ENCODE measurements around the gene BYSL.
A peak's percentile ranks its signal among the peaks of the same experiment; 100 is the strongest.
"Not testable (repeated sequence)": the region's sequence is repeated elsewhere in the genome, so short reads cannot be mapped to it uniquely, and the experiment has no call there.

BYSL gene

DNA sequence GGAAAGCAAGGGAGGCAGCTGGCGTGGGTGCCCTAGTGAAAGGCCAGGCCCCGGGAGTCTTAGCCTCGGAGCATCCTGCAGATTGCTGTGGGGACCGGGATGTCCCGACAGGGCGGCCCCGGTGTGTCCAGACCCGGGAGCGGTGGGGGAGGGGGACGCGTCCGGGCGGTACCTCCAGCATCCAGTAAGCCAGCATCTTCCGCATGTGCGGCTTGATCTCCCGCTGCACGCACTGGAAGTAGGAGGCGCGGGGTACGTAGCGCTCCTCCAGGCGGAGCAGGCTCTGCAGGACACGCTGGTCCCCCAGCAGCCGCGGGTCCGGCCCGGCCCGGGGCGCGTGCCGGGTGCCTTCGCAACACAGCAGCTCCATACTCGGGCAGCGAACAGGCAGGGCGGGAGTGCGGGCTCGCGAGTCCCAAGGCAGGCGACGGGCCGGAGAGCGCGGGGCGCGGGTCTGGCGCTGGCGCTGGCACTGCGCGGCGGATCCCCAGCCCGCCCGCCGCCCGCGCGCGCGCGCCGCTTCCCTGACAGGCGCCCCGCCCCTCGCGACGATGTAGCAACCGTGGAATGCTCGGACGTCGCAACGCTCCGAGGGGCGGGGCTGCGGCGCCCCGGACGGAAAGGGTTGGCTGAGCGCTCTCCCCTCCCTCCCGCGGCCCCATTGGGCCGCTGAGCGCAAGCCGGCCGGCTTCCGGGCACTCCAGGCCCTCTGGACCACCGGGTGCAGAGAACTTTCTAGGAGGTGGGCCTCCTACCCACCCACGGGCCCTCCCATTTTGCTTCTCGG, 20.2 kb downstream of the BYSL start, which contains the start of gene CCND3:
TSS of gene CCND3 (minus strand) at position 529 of the 787 bp plus-strand sequence. CDS start at position 370, 159 bp downstream.
- TF ChIP-seq, protein P1, sequence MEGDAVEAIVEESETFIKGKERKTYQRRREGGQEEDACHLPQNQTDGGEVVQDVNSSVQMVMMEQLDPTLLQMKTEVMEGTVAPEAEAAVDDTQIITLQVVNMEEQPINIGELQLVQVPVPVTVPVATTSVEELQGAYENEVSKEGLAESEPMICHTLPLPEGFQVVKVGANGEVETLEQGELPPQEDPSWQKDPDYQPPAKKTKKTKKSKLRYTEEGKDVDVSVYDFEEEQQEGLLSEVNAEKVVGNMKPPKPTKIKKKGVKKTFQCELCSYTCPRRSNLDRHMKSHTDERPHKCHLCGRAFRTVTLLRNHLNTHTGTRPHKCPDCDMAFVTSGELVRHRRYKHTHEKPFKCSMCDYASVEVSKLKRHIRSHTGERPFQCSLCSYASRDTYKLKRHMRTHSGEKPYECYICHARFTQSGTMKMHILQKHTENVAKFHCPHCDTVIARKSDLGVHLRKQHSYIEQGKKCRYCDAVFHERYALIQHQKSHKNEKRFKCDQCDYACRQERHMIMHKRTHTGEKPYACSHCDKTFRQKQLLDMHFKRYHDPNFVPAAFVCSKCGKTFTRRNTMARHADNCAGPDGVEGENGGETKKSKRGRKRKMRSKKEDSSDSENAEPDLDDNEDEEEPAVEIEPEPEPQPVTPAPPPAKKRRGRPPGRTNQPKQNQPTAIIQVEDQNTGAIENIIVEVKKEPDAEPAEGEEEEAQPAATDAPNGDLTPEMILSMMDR (conservative IDR thresholded peaks at IDR 0.05; ENCODE audit: control insufficient read depth, insufficient read depth, low read depth, low read length), result no peak
- peak within 1 kb of the TSS; percentile 77 for H3K4me3 ChIP-seq (ENCODE audit: control insufficient read depth, low read depth, low read length)
- no peak for DNase-seq (ENCODE audit: low read depth)

DNA sequence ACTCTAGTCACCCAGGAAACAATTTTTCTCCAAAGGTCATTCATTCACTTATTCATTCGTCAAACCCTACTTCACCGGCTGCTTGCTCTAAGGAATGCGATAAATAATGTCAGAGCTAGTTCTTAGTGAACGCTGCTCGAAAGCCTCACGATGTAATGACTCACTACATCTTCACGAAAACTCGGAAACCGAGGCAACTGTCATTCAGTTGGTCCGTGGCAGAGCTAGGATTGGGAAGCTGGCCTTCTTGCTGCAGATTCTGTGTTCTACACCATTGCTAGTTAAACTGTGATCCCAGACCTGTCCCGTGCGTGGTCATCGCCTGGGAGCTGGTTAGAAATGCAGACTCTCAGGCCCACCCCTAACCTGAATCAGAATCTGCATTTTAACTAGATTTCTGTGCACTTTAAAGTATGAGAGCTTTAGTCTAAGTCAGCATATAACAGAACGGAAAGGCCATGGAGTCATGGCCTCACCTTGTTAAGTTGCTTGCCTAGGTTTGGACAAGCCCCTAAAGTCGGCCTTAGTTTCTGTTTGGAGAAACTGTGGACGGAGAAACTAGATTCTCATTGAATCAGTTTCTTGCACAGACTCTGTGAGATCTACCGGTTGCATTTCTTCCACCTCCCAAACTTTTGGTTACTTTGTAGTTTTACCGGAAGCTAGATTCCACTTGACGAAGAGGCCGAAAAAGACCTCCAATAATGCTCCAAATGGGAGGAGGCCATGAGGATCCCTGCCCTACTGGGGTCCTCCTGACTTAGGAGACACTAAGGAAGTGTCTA, 21.0 kb downstream of the BYSL start:
- DNase-seq (ENCODE audit: low read depth), result peak; percentile 92

DNA sequence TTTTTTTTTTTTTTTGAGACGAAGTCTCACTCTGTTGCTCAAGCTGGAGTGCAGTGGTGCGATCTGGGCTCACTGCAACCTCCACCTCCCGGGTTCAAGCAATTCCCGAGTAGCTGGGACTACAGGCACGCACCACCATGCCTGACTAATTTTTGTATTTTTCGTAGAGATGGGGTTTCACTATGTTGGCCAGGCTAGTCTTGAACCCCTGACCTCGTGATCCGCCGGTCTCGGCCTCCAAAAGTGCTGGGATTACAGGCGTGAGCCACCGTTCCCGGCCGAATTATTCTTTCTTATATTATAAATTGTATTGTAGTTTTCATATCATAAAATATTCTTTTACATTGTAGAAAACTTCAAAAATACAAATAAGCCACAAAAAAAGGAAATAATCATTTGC, 21.6 kb downstream of the BYSL start:
- DNase-seq (ENCODE audit: low read depth); H3K4me3 ChIP-seq (ENCODE audit: control insufficient read depth, low read depth, low read length): not testable (repeated sequence)

More for the DNA sequence above, 21.0 kb downstream of the BYSL start:
- H3K4me3 ChIP-seq (ENCODE audit: control insufficient read depth, low read depth, low read length), result peak overlapping the region; percentile 57
- TF ChIP-seq, protein P1 (conservative IDR thresholded peaks at IDR 0.05; ENCODE audit: control insufficient read depth, insufficient read depth, low read depth, low read length), result no peak

DNA sequence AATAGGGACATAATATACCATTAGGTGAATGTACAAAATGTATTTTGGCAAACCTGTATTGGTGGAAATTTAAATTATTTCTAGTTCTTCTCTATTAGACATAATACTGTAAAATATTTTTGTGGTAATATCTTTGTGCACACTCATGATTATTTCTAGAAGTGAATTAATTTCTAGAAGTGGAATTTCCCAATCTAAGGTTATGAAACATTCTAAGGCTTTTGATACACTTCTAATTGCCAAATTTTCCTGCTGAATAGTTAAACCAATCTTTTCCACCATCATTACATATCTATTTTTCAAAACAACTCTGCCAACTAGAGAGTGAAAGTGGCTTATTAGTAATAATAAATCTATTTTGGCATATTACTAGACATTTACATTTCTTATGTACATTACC, 22.2 kb downstream of the BYSL start:
- DNase-seq (ENCODE audit: low read depth), result no peak
- no peak overlapping the region for H3K4me3 ChIP-seq (ENCODE audit: control insufficient read depth, low read depth, low read length)
- TF ChIP-seq, protein P1 (conservative IDR thresholded peaks at IDR 0.05; ENCODE audit: control insufficient read depth, insufficient read depth, low read depth, low read length), result no peak

DNA sequence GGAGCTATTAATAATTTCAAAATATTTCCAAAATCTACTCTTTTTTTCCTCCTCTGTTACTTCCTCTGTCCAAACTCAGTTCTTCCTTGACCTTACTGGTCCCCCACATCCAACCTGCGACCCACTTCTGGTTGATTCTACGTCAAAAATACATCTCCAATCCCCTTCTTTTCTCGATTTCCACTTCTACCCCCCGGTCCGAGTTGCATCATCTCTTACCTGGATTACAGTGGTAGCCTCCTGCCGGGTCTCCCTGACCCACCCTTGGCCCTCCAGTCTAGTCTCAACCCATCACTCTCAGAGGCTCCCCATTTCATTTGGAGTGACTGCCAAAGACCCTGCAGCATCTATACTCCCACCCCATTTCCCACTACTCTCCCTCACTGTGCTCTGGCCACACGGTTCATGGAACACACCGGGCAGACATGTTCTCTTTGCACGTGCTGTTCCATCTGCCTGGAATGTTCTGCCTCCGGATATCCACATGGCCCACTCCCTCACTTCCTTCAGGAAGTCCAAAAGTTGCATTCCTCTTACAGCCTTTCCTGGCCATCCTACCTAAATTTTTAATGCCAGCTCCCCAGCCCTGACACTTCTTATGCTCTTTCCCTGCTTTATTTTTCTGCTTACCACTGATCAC, 26.4 kb downstream of the BYSL start:
- no peak for DNase-seq (ENCODE audit: low read depth)
- TF ChIP-seq, protein P1 (conservative IDR thresholded peaks at IDR 0.05; ENCODE audit: control insufficient read depth, insufficient read depth, low read depth, low read length), result no peak
- H3K4me3 ChIP-seq (ENCODE audit: control insufficient read depth, low read depth, low read length), result no peak overlapping the region

DNA sequence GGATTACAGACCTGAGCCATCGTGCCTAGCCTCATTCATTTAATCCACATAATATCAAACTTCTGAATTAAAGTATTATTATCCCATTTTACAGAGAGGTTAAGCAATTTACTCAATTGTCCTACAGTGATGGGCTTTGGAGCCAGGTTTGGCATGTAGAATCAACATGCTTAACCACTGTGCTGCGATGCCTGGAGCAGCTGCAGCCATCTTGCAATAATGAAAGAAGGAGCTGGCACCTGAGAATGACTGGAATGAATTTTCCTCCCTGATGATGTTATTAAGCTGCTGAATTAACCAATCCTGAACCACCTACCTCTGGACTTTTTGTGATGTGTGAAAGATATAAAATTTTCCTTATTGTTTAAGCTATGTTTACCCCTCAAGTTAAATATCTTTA, 33.4 kb downstream of the BYSL start:
- H3K4me3 ChIP-seq (ENCODE audit: control insufficient read depth, low read depth, low read length), result no peak overlapping the region
- TF ChIP-seq, protein P1 (conservative IDR thresholded peaks at IDR 0.05; ENCODE audit: control insufficient read depth, insufficient read depth, low read depth, low read length), result no peak
- no peak for DNase-seq (ENCODE audit: low read depth)

Measured in fibroblast of mammary gland (primary cell).